GM08714 (cell line): ENCODE results near the gene NRCAM.
"Not testable (repeated sequence)": the region's sequence is repeated elsewhere in the genome, so short reads cannot be mapped to it uniquely, and the experiment has no call there.

ENCODE experiments used
- H3K4me3 ChIP-seq: fragments of 200-500 bp; sonication (Bioruptor generic); 2 replicates; pipeline ENCODE4 v1.5.1; 2014; ENCODE audit warnings: mild to moderate bottlenecking, low read length, inconsistent platforms
- ZNF274 ChIP-seq: IDR thresholded peaks from 2 replicates; pipeline ENCODE4 v1.6.1; 2012; ENCODE audit warnings: mild to moderate bottlenecking, low read depth, low read length

Gene NRCAM

GRCh38 chr7:108455998-108456677, at the start of gene NRCAM:
TSS of gene NRCAM (minus strand) at chr7:108456436. CDS start at chr7:108240064, 216,372 bp downstream.
- peak within 1 kb of the TSS; percentile 61 for H3K4me3 ChIP-seq
- no peak for TF ChIP-seq ZNF274

DNA sequence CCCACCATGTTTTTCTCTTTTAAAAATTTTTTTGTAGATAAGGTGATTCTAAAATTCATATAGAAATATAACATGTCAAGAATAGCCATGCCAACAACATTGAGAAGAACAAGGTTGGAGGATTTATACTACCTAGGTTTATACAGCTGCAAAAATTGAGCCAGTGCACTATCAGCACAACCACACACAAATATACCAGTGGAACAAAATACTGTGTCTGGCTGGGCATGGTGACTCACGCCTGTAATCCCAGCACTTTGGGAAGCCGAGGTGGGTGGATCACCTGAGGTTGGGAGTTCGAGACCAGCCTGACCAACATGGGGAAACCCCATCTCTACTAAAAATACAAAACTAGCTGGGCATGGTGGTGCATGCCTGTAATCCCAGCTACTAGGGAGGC, 48.3 kb upstream of the NRCAM start:
- H3K4me3 ChIP-seq = not testable (repeated sequence)

DNA sequence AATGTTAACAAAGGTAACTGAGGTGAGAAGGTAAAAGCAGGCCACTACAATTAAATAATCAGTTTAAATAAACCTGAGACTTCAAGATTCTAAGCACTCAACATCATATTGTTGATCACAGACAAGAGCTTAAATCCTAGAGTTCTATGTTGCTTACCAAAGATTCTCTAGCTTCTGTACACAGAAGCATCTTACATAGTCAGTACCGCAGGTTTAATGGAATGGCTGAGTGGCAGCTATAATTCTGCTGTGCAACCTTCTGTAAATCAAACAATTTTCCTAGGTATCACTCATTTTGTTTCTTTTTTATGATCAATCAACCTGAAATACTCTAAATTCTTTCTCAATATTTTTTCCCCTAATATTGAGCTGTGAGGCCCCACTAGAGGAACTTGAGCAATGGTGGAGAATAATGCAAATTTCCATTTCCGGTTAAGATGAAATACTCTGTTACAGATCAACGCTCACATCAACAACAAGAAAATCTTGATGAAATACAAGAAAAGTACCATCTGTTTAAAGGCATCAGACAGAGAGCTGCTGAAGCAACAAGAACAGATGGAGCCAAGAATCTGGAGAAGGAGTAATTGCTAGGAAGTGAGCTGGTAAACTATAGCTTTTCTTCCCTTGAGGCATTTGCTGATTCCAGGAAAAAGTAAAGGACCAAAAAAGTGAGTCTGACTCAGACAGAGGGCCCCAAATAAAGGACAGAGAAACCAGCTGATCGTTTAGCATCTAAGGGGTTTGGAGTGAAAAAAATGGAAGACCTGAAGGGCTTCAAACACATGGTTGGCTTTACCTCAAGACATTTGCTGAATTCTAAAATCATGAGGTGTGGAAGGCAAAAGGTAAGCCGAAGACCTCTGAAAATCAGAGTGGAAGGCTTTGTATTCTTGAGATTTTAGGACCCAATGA, 47.1 kb upstream of the NRCAM start:
- H3K4me3 ChIP-seq = peak overlapping the region; percentile 47; the same call in 1 of the 2 replicates
- TF ChIP-seq ZNF274 = no peak

- H3K4me3 ChIP-seq = no peak overlapping the region
- TF ChIP-seq ZNF274 = no peak
These were observed 43.3 kb upstream of the NRCAM start for GRCh38 chr7:108499566-108499965.

- no peak for TF ChIP-seq ZNF274
- H3K4me3 ChIP-seq = no peak overlapping the region
These were observed 42.2 kb upstream of the NRCAM start for GRCh38 chr7:108498481-108498880.

GRCh38 chr7:108497082-108497725, 41.0 kb upstream of the NRCAM start:
- H3K4me3 ChIP-seq = no peak overlapping the region
- no peak for TF ChIP-seq ZNF274

- no peak overlapping the region for H3K4me3 ChIP-seq
These were observed 36.5 kb upstream of the NRCAM start for GRCh38 chr7:108492742-108493141.

DNA sequence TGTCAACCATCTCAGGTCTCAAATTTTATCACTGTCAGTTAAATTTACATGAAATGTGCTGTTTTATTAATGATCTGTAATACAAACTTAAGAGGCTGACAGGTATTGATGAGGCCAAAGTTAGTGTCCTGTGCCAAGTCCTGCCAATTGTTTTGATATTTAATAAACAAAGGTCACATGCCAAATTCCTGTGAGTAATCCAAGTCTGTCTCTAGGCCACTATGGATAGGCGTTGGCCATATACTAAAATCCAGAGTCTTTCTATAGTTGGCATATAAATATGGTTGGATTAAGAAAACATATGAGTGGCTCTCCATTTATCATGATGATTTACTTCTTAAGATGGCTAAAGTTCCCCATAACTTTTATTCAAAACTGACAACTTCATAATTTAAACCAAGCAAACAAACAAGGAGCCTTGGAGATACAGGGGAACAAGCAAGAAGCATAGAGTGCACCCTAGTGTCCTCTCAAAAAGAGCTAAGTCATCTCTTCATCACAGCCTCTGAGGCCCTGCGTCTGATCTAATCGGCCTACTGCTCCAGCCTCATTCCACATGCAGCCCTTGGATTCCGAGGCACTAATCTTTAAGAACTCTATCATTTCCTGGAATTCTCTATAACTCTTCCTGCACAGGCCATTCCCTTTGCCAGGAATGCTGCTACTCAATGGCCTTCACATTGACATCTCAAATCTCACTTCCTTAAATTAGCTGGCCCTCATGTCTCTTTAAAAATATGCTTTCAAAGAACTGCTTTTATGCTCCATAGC, 32.7 kb upstream of the NRCAM start:
- no peak for TF ChIP-seq ZNF274
- H3K4me3 ChIP-seq = no peak overlapping the region

More at GRCh38 chr7:108492742-108493141, 36.5 kb upstream of the NRCAM start:
- no peak for TF ChIP-seq ZNF274

DNA sequence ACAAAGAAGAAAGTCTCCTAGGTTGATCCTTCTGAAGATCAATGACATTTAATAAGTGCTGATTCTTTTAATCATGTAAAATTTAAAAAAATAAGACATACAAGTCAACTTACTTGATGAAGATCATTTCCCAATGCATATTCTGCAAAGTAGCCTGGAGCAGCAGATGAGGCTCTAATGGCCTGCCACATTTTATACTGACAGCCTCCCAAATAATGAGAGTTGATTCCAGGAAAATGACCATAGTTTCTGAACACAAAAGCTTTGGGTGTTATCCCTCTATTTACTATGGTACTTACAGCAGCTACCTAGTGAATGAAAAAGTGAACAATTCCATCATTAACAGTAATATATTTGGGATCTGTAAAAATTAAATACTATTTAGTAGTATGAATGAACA, 31.4 kb upstream of the NRCAM start:
- TF ChIP-seq ZNF274 = no peak
- no peak overlapping the region for H3K4me3 ChIP-seq

- no peak overlapping the region for H3K4me3 ChIP-seq
- no peak for TF ChIP-seq ZNF274
These were observed 30.2 kb upstream of the NRCAM start for GRCh38 chr7:108486291-108486966.

GRCh38 chr7:108484137-108484536, 27.9 kb upstream of the NRCAM start:
- no peak overlapping the region for H3K4me3 ChIP-seq
- TF ChIP-seq ZNF274 = no peak

- TF ChIP-seq ZNF274 = no peak
- H3K4me3 ChIP-seq = no peak overlapping the region
These were observed 24.1 kb upstream of the NRCAM start for GRCh38 chr7:108480311-108480710.

GRCh38 chr7:108479751-108480150, 23.5 kb upstream of the NRCAM start:
- H3K4me3 ChIP-seq = no peak overlapping the region
- no peak for TF ChIP-seq ZNF274
